H7 (cell line): Measurements from ENCODE around the gene PLPP7. TPM values are rescaled to one million over a fixed set of nuclear protein-coding genes. Genes with fewer than 3 reads are reported as not detected.
A peak's percentile ranks its signal among the peaks of the same experiment; 100 is the strongest.
"Not testable (repeated sequence)": the region's sequence is repeated elsewhere in the genome, so short reads cannot be mapped to it uniquely, and the experiment has no call there.

Experiments used
- DNase-seq: peaks from one replicate; pipeline ENCODE4 v3.0.0; 2012
- H3K27me3 ChIP-seq: 2 replicates; pipeline ENCODE4 v1.6.0; 2011; ENCODE audit warnings: mild to moderate bottlenecking, low read length; ENCODE audit not compliant: control insufficient read depth, insufficient read depth
- H3K36me3 ChIP-seq: replicated peaks from 2 replicates; pipeline ENCODE4 v1.5.1; 2011; ENCODE audit warnings: low read length; ENCODE audit not compliant: control insufficient read depth, insufficient read depth
- H3K4me3 ChIP-seq: 2 replicates; pipeline ENCODE4 v1.5.1; 2011; ENCODE audit warnings: low read depth, mild to moderate bottlenecking, control low read depth, low read length, moderate library complexity; ENCODE audit not compliant: insufficient read depth
- total RNA-seq: library from RNA; depleted of rRNA; stranded (reverse); fragments of >200 nt; shearing (Covaris generic); gene quantifications from 2 replicates; pipeline ENCODE4 v1.2.3, GENCODE V29; 2014; rRNA removed

Gene PLPP7
- total RNA-seq = 8.2 and 8.8 TPM in 2 replicates

DNA sequence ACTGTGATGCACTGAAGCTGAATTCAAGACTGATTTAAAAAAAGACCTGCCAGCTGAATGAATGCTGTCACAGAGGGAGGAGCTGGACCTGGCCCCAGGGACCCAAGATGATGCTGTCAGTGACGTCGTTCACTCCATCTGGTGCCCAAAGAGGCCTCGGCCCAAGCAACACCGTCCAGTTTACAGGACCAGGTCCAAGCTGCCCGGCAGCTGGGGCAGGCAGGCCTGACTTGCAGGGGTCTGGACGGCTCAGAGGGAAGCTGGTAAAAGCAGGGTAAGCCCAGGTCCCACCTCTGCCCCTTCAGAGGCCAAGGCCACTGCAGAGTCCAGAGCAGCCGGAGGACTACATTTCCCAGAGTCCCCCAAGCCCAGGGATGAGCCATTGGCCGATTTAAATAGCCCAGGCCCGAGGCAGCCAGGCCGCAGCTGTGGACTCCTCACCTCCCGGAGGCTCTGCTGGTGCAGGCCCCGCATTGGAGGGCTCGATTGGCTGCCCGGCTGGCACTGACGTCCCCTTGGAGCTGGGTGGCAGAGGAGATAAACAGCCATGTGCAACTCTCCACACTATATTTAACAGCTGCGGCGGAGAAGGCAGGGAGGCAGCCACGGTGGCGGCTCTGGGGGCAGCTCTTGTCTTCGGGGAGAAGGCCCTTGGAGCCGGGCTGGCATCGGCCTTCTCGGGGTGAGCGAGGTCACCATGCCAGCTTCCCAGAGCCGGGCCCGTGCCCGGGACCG, at the start of gene PLPP7:
TSS of gene PLPP7 (plus strand) at position 423 of the 735 bp plus-strand sequence. CDS start at position 698, 275 bp downstream.
- Histone ChIP-seq H3K36me3 (no peaks in the 10 kb centered on the region), H3K4me3 (no peak within 1 kb of the TSS), H3K27me3 (no peaks in the 10 kb centered on the region)
- DNase-seq = peak; percentile 96

DNA sequence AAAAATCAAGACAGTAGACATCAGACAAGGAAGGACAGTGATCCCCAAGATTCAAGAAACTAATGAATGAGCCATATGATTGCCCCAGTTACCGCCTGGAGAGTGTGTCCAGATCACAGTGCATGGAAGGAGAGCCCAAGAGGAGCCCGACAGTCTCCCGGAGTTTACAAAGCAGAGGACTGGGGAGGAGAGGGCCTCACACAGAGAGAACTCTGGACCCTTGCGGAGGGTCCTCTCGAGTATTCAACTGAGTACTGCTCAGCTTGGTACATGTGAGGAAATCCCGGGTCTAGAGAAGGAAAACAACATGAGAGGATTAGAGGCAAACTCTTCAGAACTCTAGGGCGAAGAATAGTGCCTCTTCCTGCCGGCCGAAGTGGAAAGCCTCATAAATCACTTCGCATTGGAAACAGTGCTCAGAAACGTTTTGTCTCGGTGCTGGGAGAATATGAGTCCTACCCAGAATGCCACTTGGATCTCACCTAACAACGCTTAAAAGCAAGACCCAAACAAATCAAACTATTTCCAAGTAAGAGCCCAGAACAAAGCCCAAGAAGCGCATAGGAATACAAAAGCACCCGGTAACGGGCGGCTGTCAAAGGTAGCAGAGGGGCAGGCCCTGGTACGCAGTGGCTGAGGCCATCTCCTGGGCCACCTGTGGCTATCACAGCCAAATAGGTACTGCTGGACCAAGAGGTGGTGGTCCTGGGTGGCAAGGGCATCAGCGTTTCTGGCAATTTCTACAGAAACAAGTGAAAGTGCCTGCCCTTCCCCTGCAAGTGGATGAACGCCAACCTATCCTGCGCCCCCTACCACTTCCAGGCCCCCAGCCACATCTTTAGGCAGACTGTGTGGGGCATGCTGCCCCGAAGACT, 49.2 kb upstream of the PLPP7 start:
- Histone ChIP-seq H3K36me3 (no peaks in the 10 kb centered on the region; the same call in 1 of the 2 replicates), H3K4me3 (no peak overlapping the region), H3K27me3 (no peaks in the 10 kb centered on the region)
- no peak for DNase-seq

DNA sequence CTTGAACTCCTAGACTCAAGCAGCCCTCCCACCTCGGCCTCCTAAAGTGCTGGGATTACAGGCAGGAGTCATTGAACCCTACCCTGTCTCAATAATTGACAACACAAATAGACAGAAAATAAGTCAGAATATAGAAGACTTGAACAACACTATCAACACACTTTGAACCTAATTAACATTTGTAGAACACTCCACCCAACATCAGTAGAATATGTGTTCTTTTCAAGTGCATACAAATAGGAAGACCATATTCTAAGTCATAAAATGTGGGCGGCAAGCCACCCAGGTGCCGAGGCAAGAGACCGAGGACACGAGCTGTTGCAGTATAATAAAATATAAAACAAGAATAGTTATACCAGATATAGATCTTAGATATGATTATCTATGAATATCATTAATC, 45.2 kb upstream of the PLPP7 start:
- not testable (repeated sequence) for H3K36me3 ChIP-seq, H3K4me3 ChIP-seq, H3K27me3 ChIP-seq, DNase-seq

DNA sequence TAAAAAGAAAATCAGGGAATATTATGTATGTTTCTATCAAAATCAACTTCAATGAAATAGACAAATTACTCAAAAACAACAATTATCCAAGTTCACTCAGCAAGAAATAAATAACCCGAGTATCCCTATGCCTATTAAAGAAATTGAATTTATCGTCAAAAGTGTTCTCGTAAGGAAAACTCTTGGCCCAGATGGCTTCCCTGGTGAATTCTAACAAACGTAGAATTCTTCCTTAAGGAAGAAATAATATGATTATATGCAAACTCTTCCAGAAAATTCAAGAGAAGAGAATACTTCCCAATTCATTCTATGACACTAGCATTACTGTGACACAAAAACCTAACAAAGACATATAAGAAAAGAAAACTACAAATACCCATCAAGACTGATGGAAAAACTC, 42.9 kb upstream of the PLPP7 start:
- Histone ChIP-seq H3K27me3 (no peaks in the 10 kb centered on the region), H3K36me3 (no peaks in the 10 kb centered on the region), H3K4me3 (no peak overlapping the region)
- no peak for DNase-seq

DNA sequence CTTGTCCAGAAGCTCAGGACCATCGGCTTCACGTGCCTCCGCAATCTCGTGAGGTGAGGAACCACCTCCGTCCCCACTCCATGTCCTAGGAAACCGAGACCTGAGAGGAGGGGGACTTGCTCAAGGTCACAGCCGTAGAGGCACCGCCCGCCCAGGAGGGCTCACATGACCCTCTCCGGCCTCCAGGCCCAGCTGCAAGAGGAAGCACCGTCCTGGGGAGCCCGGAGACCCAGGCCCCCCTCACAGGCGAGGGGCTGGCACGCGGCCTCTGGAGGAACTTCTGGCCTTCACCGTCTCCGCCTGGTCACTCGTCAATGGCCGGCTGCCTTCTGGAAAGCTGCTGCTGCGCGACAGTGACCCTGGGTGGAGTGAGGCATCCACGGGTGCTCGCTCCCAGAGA, 37.4 kb upstream of the PLPP7 start:
- Histone ChIP-seq H3K27me3 (no peaks in the 10 kb centered on the region), H3K4me3 (no peak overlapping the region), H3K36me3 (no peaks in the 10 kb centered on the region)
- DNase-seq = peak; percentile 38

DNA sequence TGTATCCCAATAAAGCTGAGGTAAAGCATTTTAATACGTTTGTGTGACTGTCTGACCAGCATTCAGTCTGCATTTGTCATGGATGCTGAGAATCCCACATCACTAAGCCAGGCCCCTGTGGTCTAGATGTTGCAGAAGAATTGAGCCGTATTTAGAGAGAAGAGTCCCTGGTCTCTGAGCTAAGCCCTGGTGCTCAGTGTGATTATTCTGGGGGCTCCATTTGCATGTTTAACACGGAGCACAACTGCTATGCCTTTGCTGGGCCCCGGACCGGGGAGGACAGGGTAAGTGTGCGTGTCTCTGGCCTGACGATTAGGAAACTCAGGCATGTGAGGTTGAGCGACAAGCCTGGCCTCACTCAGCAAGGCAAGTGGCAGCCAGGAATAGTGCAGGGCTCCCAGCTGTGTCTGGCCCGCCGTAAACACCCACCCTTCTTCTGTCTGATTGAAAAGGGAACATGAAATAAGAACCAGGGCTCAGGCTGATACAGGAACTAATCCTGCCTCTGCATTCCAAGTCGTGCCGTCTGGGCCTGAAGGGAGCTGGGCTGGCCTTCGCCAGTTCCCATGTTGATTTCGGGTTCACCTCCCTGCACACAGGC, 35.5 kb upstream of the PLPP7 start:
- Histone ChIP-seq H3K27me3 (no peaks in the 10 kb centered on the region), H3K36me3 (no peaks in the 10 kb centered on the region), H3K4me3 (no peak overlapping the region)
- DNase-seq = peak; percentile 43

DNA sequence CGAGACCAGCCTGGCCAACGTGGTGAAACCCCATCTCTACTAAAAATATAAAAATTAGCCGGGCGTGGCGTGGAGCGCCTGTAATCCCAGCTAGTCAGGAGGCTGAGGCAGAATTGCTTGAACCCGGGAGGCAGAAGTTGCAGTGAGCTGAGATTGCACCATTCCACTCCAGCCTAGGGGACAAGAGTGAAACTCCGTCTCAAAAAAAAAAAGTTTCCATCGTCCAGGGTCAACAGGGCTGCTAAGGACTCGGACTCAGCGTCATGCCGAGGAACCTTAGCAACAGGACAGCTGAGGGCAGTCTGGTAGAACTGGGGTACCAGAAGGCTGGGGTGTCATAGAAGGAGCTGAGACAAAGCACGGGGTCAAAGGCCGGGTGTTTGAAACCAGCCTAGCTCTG, 34.9 kb upstream of the PLPP7 start:
- Histone ChIP-seq H3K27me3 (no peaks in the 10 kb centered on the region), H3K4me3 (no peak overlapping the region), H3K36me3 (no peaks in the 10 kb centered on the region)
- no peak for DNase-seq

DNA sequence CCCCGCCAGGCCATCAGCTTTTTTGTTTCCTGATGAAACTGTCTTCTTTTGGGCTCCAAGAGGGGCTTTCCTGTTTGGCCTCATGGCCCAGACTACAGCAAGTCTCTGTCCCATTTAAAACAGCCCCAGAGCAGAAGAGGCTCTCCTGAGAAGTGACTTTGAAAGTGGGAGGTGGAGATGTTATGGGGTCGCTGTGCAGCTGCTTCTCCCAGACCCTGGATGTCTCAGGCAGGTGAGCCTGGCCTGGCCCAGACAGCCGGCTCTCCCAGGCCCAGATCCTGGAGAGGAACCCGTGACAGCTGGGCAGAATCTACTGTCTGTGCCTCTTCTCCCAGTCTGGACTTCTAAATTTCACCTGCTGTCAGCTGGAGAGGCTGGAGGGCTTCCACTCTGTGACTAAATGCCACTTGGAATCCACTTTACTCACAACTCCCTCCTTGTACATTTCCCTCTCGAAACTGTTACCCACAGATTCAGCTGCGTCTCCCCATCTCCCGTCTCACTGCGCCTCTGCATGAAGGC, 33.8 kb upstream of the PLPP7 start:
- Histone ChIP-seq H3K27me3 (no peaks in the 10 kb centered on the region), H3K4me3 (no peak overlapping the region), H3K36me3 (no peaks in the 10 kb centered on the region)
- peak; percentile 39 for DNase-seq

DNA sequence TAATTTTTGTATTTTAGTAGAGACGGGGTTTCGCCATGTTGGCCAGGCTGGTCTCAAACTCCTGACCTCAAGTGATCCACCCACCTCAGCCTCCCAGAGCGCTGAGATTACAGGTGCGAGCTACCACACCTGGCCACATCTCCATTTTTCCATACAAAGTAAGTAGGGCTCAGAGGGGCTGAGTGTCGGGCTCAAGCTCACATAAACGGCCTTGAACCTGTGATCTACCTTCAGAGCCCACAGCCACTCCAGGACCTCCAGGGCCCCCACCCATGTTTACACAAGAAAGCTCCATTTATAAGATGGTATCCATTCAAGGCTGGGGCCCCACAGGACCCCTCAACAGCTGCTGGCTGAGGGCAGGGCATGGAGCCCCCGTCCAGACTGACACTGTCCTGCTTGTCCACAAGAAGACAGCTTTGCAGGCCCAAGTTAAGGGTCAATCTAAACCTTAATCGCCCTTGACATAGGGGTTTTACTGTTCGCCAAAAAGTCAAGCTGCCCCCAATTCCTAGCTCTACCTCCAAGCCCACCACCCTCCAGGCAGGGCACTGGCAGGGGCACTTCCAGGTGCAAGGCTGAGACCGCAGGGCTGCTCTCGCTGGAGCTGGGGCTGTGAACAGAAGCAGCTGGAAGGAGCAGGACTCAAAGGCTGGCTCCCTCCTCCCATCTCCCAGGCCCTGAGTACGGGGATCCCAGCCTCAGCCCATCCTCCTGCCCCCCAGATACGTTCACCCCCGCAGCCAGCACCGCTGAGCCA, 32.1 kb upstream of the PLPP7 start:
- DNase-seq = peak; percentile 63
- Histone ChIP-seq H3K36me3 (no peaks in the 10 kb centered on the region), H3K27me3 (no peaks in the 10 kb centered on the region), H3K4me3 (no peak overlapping the region)

DNA sequence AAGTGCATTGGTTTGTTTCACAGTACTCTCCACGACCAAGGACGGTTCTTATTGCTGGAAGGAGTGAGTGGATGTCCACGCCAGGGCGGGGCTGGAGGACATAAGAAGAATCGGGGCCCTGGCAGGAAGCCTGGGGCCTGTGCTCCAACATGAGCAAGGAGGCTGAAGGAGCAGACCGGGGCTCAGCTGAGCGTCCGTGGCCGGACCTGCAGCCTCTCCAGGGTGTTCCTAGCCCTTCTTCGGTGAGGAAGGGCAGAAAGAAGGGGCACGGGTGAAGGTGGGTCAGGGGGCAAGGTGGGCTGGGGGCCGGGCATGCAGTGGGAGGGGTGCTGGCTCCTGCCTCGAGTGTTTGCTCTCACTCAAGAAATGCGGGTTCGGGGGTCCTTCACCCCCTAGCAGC, 31.3 kb upstream of the PLPP7 start:
- Histone ChIP-seq H3K36me3 (no peaks in the 10 kb centered on the region), H3K4me3 (no peak overlapping the region), H3K27me3 (no peaks in the 10 kb centered on the region)
- peak; percentile 41 for DNase-seq

DNA sequence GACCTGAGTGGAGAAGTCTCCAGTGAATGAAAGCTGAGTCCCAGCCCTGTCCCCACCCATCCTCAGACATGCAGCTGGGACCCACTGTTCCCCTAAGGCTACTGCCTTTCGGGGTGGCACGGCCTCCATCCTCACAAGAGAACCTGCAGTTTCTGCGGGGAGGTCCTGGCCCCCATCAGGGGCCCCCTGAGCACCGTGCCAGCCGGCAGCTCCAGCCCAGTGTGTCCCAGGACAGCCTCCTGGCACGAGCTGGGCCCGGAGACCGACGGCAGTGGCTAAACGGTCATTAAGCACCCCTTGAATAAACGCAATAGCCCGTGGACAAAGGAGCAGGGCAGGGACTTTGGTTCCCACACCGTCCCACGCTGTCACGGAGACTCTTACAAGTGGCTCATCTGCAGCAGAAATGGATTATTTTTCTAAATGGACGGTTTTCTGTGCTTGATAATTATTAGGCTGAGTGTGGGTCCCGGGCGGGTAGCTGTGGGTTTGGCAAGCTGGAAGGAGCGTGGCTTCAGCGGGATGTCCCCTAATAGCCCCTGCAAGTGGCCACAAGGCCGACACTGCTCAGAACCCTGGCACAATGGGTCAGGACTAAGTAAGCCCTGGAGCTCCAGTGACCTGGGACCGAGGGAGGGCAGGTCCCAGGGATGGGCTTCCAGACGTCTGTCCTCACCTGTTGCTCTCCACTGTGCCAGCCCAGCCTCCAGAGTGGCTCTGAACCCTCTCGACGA, 30.7 kb upstream of the PLPP7 start:
- H3K4me3 ChIP-seq = no peak overlapping the region
- H3K27me3 ChIP-seq = no peaks in the 10 kb centered on the region
- H3K36me3 ChIP-seq = no peaks in the 10 kb centered on the region
- DNase-seq = peak; percentile 54

DNA sequence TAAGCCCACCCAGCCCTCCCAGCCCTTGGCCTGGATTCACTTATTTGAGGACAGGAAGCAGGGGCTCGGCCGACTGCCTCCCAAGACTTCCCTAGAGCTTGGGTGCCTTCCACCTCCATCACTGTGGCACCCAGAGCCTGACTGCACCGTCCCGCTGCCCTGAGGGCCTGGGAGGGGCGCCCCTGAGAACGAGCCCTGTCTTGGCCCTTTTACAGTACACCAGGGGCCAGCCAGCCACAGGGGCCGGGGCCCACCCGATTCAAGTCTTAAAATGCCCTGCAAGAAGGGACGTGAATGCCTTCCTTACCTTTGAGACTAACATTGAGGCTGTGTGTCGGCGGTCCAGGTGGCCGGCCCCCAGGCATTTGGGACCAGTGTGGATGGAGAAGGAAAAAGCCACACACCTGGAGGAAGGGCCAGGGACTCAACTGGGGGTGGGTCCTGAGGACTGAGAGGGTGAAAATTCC, 30.1 kb upstream of the PLPP7 start:
- H3K4me3 ChIP-seq = no peak overlapping the region
- no peaks in the 10 kb centered on the region for H3K36me3 ChIP-seq
- no peaks in the 10 kb centered on the region for H3K27me3 ChIP-seq
- DNase-seq = no peak

DNA sequence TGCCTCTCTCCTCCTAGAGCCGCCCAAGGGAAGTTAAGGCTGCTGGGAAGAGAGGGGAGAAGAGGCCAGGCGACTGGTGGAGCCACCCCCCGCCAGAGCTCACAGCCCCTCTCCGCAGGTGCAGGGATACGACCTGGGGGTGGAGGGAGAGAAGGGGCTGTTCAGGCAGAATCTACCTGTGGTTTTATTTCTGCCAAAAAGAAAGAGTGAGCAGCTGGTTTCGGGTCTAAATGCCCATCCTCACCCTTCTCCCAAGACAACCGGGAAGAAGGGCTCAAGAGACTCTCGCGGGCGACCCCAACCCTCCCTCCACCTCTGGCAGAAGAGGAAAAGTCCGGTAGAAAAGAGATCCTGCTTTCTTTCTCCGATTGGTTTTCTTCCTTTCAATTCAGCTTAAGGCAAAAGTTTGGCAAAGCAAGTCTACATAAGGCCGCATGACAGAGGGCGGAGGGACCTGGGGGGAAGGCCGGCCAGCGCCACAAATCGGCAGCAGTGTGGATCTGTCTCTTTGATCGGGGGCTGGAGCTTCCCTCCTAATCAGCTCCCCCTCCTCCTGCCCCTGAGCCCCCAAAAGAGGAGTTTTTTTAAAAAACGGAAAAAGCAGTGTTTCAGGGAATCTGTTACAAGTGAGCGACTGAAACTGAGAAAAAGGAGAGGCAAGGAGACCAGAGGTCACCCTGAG, 29.5 kb upstream of the PLPP7 start:
- Histone ChIP-seq H3K4me3 (no peak overlapping the region), H3K27me3 (no peaks in the 10 kb centered on the region), H3K36me3 (no peaks in the 10 kb centered on the region)
- DNase-seq = peak; percentile 67
